Erythroblast (primary cell): Measurements from ENCODE around the gene USH1C.

Experiments
- GATA1 ChIP-seq: IDR thresholded peaks from 2 replicates; pipeline ENCODE4 v1.6.1; 2011; ENCODE audit warnings: low read depth, mild to moderate bottlenecking, control low read depth, low read length, moderate library complexity
- POLR2A ChIP-seq: IDR thresholded peaks from 2 replicates; pipeline ENCODE4 v1.6.1; 2011; ENCODE audit warnings: mild to moderate bottlenecking, low read length

DNA sequence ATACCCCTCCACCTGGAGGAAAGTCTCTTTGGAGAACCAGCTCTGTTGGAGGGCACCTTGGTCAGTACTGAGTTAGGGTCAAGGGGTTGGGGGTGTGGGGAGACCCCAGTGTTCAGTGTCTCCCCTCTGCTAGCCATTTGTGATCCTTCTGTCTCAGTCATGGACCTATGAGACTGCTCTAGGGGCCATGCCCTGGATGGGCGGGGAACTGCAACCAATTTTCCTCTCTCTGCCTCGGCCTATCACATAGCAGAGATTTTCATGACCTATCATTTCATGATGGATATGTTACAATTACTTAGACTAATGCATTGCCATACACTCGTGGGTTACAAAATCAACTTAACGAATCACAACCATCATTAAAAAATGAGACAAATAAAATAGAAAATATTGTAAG is 10.3 kb upstream of the USH1C start:
- no peak for TF ChIP-seq POLR2A
- no peak for TF ChIP-seq GATA1
